GM18909 (cell line): ENCODE measurements around the gene FBLN7.
"Not testable (repeated sequence)": the region's sequence is repeated elsewhere in the genome, so short reads cannot be mapped to it uniquely, and the experiment has no call there.

ENCODE experiments used
- ATAC-seq: cut with Tn5 transposase; IDR thresholded peaks from one replicate; pipeline ENCODE4 v1.9.1; 2021; ENCODE audit warnings: mild to moderate bottlenecking; ENCODE audit not compliant: unreplicated experiment, poor library complexity

FBLN7 gene, protein sequence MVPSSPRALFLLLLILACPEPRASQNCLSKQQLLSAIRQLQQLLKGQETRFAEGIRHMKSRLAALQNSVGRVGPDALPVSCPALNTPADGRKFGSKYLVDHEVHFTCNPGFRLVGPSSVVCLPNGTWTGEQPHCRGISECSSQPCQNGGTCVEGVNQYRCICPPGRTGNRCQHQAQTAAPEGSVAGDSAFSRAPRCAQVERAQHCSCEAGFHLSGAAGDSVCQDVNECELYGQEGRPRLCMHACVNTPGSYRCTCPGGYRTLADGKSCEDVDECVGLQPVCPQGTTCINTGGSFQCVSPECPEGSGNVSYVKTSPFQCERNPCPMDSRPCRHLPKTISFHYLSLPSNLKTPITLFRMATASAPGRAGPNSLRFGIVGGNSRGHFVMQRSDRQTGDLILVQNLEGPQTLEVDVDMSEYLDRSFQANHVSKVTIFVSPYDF

DNA sequence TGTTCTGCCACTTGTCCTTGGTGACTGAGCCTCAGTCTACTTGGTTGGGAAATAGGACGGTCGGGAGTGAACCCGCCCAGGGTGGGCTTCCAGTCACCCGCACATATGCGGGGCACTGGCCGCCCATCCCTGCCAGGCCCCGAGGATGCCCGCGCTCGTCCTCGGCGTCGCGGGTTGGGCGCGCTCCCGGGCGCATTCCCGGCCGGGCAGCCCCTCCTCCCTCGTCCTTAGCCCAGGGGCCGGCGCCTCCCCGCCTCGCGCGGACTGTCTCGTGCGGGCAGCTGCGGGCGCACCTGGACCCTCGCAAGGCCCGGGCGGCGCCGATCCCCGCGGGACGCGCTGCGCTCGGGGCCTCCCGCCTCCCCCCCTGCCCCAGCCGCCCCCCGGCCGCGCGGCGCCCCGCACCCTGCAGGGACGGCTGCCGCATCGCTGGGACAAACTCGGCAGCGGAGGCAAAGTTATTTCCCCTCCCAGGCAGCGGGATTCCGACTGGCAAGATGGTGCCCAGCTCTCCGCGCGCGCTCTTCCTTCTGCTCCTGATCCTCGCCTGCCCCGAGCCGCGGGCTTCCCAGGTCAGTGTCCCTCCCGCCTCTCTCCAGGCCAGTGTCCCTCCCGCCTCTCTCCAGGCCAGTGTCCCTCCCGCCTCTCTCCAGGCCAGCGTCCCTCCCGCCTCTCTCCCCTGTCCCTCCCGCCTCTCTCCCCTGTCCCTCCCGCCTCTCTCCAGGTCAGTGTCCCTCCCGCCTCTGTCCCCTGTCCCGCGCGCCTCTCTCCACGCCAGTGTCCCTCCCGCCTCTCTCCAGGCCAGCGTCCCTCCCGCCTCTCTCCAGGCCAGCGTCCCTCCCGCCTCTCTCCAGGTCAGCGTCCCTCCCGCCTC is at the start of gene FBLN7:
Gene FBLN7 (plus strand): TSS at position 227 of the 874 bp plus-strand sequence. CDS start 271 bp downstream, at position 498.
- ATAC-seq: no peak

DNA sequence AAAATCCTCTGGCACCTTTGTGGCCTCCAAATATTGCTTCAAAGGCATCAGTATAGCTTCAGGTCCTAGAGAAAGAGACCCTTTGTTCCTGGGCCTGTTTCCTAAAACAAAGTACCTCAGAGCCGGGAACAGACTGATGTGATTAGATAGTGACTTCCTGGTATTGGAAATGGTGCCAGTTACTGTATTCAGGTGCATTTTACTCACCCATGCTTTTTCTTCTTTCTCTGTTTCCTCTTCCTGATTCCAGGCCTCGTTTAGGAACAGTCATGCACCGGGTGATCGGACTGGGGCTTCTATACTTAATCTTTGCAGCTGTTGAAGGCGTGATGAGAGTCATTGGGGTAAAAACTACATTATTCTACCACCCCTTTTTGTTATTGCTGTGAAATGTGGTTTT is 48.8 kb upstream of the FBLN7 start:
- no peak for ATAC-seq

DNA sequence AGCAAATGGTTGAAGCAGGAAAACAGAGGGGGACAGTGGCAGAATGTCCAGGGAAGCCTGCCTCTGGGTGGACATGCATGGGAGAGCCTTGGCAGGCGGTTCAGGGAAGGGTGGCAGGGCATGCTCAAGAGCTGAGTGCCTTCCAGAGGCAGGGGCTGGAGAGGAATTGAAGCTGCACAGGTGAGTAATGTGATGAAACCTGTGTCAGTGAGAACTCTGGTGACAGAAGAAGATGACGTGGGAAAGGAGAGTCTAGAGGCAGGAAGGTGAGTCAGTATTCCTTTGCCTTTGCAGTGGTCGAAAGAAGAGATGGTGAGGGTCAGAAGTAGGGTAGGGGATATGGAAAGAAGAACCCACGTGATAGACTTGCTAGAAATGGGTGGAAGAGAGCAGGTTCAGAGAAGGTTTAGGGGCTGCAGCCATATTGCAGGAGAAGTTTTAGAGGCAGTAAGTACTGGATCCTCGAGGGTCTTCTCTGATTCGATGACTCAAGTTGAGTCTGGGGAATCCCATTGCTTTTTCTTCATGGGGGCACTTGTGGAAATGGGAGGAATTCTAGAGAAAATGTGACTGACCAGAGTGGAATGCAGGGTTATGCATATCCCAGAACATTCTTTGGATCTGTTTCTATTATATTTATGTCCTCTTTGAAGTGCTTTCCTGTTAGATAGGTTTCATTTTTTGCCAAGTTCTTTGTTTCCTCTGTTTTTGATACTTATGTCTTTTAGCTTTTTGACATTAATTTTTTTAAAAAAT is 45.7 kb upstream of the FBLN7 start:
- no peak for ATAC-seq

DNA sequence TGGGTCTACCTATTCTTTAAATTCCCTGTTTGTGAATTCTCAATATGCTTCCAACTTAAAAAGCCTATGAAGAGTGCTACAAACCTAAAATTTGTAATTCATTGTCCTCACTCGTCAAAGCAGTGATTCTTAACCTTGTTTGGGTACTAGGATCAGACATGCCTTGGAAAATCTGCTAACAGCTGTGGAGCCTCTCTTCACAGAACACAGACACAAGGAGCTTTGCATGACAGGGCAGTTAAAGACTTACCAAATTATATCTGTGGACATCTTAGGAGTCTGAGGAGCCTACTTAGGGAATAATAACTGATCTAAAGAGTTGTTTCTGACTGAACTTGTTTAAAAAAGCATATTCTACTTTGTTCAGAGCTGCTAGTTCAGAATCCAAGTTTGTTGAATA is 45.0 kb upstream of the FBLN7 start:
- ATAC-seq: no peak

DNA sequence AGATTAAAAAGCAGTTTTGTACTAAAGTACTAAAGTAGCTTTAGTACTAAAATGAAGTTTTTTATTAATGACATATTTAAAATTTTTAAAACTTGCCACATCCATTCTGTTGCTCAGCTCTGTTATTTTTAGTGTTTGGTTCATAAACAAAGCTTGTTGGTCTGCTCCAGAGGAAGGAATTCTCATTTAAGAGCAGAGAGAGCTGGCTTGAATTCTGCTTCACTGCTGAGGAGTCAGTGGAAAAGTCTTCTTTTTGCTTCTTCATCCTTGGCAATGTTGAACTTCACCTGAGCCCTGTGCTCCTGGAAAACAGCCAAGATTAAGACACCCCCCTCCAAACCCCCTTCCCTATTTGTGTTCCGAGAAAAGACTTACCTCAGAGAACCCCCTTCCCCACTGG is 42.5 kb upstream of the FBLN7 start:
- no peak for ATAC-seq

DNA sequence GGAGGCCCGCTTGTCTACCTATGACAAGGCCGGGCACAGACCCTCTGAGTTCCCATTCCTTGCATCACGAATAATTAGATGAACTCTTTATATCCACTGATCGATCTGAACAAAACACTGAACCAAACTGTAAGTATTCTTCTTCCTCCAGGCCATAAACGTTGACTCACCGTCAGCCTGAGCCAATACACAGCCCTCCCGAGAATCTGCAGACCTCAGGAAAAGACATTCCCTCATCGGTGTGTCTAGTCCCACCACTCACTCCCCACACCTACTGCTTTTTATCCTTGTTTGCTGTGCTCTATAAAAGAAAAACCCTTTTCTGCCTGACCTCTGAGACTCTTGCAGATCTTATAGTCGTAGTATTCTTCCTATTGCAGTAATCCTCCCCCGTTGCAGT is 42.1 kb upstream of the FBLN7 start:
- ATAC-seq: no peak

DNA sequence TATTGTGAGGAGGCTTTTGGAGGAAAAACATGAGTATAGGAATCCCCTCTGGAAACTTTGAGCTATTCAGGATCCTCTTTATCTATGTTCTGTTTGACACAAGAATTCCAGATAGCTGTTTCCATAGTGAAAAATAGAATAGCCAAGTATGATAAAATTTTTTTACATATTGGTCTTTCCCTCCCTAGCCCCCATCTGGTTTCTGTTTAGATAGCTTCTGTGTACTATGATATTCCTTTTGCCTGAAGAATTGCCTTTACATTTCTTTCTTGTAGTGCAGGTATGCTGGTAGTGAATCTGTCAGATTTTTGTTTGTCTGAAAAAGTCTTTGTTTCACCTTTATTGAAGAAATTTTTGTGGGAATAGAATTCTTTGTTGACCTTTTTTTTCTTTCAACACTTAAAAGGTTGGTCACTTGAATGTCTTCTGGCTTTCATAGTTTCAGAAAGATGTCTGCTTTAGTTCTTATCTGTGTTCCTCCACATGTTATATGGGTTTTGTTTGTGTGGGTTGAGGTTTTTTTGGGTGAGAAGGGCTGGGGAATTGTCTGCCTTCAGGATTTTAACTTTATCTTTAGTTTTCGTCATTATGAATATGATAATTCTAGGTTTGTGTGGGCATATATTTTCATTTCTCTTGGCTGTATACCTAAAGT is 29.9 kb upstream of the FBLN7 start:
- ATAC-seq: no peak

DNA sequence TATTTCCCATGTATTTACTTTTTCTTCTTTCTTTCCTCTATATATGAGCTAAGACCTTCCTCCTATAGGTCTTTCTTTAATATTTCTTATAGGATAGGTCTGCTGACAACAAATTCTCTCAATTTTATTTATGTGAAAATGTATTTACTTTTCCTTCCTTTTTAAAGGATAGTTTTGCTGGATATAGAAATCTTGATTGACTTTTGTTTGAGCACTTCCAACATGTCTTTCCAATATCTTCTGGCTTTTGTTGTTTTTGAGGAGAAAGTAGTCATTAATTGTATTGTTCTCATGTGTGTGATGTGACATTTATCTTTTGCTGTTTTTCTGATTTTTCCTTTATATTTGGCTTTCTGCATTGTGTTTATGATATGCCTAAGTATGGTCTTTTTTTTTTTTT is 28.9 kb upstream of the FBLN7 start:
- ATAC-seq: no peak

DNA sequence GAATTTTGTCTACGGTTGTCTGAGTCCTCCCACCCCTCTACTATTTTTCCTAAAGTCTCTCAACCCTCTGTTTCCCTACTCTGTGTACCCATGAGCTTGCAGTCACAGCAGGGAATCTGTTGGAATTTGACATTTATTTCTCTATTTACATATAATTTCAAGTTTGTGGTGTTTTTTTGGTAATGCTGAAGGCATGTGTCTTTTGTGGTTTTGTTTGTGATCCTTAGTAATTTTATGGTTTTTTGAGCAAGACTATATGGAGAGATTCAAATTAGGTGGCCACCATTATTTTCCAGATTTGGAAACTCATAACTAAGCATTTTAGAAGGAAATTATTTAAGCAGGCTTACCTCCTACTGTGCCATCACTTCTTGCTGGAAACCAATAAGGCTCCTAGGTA is 27.2 kb upstream of the FBLN7 start:
- ATAC-seq: no peak

DNA sequence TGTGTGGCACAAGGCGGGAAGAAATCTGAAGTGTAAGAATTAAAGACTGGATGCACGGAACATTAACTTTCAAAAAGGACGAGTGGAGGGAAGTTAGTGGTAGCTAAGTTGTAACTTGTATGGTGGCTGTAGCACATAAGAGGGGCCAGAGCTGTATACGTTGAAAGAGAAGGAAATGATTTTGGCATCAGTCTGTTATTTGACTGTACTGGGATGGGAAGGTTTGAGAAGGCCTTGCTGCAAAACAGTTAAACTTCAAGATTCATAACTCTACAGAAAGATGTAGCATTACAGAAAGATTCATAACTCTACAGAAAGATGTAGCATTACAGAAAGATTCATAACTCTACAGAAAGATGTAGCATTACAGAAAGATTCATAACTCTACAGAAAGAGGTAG is 24.8 kb upstream of the FBLN7 start:
- ATAC-seq: not testable (repeated sequence)

DNA sequence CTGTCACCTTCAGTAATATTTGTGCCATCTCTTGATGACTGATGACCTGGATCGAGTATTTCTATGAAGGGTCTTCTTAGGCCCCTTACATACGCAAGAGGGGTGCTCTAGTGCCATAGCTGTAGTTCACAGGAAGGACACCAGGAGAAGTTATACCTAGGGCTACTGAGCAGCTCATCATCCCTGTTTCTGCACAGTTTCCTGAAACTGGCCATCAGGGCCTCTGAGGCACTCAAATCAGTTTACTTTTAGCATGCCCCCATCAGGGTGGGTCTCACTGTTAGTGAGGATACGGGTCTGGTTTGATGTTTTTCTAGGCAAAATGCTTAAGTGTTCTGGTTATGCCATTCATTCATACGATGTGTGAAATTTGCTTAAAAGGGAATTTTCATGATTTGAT is 20.0 kb upstream of the FBLN7 start:
- ATAC-seq: no peak

DNA sequence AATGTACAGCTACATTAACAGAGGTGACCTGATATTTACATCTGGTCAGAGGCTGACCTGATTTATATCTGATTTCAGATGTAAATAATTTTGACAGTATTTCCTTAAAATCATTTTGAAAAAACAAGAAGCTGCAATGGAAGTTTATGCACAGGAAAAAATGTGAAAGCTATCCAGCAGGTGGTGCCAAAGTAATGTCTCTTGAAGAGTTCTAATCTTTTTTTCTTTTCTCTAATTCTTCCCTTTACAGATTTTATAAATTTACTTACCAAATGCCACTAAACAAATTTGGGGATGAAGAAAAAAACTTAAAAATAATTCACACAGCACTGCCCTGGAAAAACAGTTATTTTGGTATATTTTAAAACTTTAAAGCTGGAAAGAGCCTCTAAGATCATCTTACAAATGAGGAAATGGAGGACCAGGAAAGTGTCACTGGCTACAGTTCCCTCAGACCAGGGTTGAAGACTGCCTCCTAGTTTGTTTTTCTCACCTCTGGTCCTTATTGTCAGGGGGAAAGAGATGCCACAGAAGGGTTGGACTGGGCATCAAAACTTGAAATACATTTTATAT is 16.4 kb upstream of the FBLN7 start:
- ATAC-seq: no peak

DNA sequence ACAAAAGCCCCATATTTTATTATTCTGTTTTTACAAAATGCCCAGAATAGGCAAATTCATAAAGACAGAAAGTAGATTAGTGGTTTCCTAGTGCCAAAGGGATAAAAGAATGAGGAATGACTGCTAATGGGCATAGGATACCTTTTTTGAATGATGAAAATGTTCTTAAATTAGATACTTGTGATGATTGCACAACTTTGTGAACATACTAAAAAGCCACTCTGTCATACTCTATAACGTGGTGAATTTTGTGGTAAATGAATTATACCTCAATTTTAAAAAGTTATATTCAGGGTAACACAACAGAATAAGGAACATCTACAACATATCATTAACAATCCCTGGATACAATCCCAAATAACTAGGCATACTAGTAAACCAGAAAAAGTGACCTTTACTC is 9.1 kb upstream of the FBLN7 start:
- no peak for ATAC-seq

DNA sequence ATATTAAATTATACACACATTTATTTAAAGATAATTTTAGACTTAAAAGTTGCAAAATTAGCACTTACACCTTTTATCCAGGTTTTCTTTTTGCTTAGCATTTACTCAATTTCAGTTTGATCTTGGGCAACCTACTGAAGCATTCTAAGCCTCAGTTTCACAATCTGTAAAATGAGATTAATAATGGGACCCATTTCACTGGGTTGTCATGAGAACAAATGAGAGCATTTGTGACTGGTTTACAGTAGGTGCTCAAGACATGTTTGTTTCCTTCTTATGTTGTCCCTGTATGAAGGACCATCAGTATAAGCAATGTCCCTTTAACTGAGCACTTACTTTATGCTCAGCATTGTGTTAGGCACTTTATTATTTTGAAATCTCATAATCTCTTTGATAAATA is 4.8 kb upstream of the FBLN7 start:
- no peak for ATAC-seq

DNA sequence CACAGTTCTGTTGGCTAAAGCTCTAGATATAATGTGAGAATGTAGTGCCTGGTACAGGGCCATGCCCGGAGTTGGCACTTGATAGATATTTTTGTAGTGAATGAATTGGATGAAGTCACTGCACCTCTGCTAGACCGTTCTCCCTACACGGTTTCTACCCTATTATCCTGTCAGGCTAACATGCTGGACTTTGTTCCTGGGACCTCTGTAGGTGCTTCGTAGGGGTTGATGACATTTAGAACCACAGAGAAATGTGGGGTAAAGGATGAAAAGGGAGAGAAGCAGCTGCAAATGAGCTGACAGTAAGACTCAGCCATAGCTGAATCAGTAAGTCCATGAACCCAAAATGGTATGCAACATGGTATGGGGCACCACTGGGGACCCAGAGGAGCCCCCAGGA is 4.1 kb upstream of the FBLN7 start:
- no peak for ATAC-seq

DNA sequence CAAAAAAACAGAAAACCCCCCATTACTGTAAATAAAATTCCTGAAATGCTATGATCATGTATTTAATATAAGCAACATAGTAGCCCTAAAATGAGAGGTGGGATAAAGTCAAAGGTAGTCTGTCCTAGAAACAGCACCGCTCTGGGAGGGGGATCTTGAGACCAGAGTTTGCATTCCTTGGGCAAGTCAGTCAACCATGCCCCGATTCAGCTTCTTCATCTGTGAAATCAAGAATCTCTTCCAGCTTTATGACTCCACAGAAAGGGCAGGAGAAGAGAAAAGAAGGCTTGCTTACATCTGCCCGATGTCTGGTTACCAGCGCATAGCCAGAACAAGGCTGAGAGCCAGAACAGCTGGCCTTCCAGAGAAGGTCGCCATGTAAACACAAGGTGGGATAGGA is 2.1 kb upstream of the FBLN7 start:
- no peak for ATAC-seq

DNA sequence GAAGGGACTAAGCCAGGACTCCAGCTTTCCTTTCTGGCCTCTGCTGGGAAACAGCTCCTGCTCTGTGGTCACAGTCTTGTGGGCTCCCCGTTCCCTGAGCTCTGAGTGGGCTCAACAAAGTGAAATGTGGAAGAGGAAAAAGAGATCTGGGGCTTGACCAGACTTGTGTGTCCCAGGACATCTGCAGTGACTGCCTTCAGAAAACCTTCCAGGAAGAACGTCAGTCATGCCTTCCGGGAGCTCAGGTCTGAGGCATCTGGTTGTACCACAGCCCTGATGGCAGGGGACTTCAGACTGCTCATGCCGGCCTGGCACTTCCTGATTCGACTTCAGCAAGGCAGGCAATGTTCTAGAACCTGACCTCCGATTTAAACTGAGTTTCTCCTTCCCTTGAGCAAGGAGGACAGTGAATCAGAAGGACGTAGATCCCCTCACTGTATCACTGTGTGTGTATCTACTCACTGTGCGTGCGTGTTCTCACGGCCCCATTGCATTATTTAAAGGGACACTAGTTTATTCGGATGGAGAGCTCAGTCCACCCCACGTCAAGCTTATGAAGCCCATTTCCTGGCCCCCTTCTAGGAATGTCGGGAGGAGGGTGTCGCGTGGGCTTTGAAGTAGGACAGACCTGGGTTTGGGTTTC is 548 bp upstream of the FBLN7 start:
- no peak for ATAC-seq

DNA sequence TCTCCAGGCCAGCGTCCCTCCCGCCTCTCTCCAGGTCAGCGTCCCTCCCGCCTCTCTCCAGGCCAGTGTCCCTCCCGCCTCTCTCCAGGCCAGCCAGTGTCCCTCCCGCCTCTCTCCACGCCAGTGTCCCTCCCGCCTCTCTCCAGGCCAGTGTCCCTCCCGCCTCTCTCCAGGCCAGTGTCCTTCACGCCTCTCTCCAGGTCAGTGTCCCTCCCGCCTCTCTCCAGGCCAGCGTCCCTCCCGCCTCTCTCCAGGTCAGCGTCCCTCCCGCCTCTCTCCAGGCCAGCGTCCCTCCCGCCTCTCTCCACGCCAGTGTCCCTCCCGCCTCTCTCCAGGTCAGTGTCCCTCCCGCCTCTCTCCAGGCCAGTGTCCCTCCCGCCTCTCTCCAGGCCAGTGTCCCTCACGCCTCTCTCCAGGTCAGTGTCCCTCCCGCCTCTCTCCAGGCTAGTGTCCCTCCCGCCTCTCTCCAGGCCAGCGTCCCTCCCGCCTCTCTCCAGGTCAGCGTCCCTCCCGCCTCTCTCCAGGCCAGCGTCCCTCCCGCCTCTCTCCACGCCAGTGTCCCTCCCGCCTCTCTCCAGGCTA is 939 bp downstream of the FBLN7 start:
- not testable (repeated sequence) for ATAC-seq

DNA sequence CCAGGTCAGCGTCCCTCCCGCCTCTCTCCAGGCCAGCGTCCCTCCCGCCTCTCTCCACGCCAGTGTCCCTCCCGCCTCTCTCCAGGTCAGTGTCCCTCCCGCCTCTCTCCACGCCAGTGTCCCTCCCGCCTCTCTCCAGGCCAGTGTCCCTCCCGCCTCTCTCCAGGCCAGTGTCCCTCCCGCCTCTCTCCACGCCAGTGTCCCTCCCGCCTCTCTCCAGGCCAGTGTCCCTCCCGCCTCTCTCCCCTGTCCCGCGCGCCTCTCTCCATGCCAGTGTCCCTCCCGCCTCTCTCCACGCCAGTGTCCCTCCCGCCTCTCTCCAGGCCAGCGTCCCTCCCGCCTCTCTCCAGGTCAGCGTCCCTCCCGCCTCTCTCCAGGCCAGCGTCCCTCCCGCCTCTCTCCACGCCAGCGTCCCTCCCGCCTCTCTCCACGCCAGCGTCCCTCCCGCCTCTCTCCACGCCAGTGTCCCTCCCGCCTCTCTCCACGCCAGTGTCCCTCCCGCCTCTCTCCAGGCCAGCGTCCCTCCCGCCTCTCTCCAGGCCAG is 1.5 kb downstream of the FBLN7 start:
- ATAC-seq: not testable (repeated sequence)
